Mucosa of descending colon (tissue), 3 donors: ENCODE measurements around the gene RNH1. TPM values are rescaled to one million over a fixed set of nuclear protein-coding genes. Genes with fewer than 3 reads are reported as not detected.

ENCODE experiments used
- ATAC-seq: fragments of 200-7000 bp; cut with Tn5 transposase; one replicate; pipeline ENCODE4 v1.9.1; 2020; ENCODE audit warnings: mild to moderate bottlenecking, moderate library complexity
- DNase-seq, 3 donors: peaks; one replicate each; pipeline ENCODE4 v3.0.0-alpha.2; 2020
- H3K36me3 ChIP-seq: fragments of 200-600 bp; one replicate; pipeline ENCODE4 v1.8.0; 2021; ENCODE audit warnings: low read depth, mild to moderate bottlenecking
- H3K4me1 ChIP-seq: fragments of 200-600 bp; one replicate; pipeline ENCODE4 v1.8.0; 2021; ENCODE audit warnings: low read depth, mild to moderate bottlenecking
- H3K4me3 ChIP-seq: fragments of 200-600 bp; one replicate; pipeline ENCODE4 v1.8.0; 2021; ENCODE audit warnings: mild to moderate bottlenecking
- H3K9me3 ChIP-seq: fragments of 200-600 bp; one replicate; pipeline ENCODE4 v1.8.0; 2021; ENCODE audit warnings: mild to moderate bottlenecking
- intact Hi-C, 2 donors: fragments of 100-400 bp; cut with DNase I in 1 of 2; cut with micrococcal nuclease in 1 of 2; formaldehyde crosslinking; loops; one replicate each; pipeline versions ENCODE4 v1.11.0 to v1.11.1; 2022; cut with DNase I, micrococcal nuclease
- total RNA-seq, 3 donors: library from RNA; stranded (reverse); fragmentation: NEBNext Ultra II Directional in 2 of 3; extraction: Animal tissue kit (Norgen Biotek cat#: 25700) in 2 of 3; gene quantifications; one replicate each; pipeline versions ENCODE4 v1.2.1 to v1.2.4, GENCODE V29; 2021 to 2023
- TF ChIP-seq, protein P1 (sequence below): fragments of 200-600 bp; IDR thresholded peaks from one replicate; pipeline ENCODE4 v1.8.0; 2022; ENCODE audit warnings: antibody characterized with exemption, mild to moderate bottlenecking
- donor health status: DM: no; HTN: no; CAD: no; lungs with moderate emphysema.
- donor health status: DM: no; HTN: no; CAD: no.
- donor health status: DM: no; HTN: yes; CAD: no.

Gene RNH1
- total RNA-seq, 3 donors from 2014 or later = 108 to 127 (median 118) TPM

DNA sequence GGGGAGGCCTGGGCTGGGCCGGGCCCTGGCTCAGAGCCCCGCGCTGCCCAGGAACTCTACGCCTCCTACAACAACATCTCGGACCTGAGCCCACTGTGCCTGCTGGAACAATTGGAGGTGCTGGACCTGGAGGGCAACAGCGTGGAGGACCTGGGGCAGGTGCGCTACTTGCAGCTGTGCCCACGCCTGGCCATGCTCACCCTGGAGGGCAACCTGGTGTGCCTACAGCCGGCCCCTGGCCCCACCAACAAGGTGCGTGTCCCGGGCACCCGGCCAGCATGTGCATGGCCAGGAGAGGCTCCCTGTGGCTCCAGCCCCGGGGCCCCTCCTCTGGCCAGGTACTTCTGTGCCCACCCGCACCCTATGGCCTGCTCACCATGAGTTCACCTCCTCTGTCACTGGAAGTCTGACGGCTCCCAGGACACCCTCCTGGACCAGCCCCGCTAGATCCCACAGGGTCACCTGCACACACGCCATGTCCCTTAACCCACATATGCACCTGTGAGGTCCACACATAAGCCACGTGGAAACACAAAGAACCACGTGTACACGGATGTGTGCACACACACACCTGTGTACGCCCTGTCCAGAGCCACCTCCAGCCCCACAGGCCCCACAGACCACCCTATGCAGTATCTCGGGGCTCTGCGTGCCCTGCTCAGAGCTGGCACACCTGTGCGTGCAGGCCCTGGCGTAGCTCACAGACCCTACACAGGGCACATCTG lies 43.1 kb upstream of the RNH1 start:
- Histone ChIP-seq H3K4me3 (no peak overlapping the region), H3K36me3 (no peaks in the 10 kb centered on the region), H3K9me3 (no peaks in the 10 kb centered on the region), H3K4me1 (peaks cover 12% of the 10 kb centered on the region)
- intact Hi-C loops = loop anchor here (10.0 kb wide), 1 partner anchor 175 kb away; no protein-coding TSS in a partner anchor
- DNase-seq (no peak), ATAC-seq (no peak)
- TF ChIP-seq, protein P1, sequence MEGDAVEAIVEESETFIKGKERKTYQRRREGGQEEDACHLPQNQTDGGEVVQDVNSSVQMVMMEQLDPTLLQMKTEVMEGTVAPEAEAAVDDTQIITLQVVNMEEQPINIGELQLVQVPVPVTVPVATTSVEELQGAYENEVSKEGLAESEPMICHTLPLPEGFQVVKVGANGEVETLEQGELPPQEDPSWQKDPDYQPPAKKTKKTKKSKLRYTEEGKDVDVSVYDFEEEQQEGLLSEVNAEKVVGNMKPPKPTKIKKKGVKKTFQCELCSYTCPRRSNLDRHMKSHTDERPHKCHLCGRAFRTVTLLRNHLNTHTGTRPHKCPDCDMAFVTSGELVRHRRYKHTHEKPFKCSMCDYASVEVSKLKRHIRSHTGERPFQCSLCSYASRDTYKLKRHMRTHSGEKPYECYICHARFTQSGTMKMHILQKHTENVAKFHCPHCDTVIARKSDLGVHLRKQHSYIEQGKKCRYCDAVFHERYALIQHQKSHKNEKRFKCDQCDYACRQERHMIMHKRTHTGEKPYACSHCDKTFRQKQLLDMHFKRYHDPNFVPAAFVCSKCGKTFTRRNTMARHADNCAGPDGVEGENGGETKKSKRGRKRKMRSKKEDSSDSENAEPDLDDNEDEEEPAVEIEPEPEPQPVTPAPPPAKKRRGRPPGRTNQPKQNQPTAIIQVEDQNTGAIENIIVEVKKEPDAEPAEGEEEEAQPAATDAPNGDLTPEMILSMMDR = no peak

DNA sequence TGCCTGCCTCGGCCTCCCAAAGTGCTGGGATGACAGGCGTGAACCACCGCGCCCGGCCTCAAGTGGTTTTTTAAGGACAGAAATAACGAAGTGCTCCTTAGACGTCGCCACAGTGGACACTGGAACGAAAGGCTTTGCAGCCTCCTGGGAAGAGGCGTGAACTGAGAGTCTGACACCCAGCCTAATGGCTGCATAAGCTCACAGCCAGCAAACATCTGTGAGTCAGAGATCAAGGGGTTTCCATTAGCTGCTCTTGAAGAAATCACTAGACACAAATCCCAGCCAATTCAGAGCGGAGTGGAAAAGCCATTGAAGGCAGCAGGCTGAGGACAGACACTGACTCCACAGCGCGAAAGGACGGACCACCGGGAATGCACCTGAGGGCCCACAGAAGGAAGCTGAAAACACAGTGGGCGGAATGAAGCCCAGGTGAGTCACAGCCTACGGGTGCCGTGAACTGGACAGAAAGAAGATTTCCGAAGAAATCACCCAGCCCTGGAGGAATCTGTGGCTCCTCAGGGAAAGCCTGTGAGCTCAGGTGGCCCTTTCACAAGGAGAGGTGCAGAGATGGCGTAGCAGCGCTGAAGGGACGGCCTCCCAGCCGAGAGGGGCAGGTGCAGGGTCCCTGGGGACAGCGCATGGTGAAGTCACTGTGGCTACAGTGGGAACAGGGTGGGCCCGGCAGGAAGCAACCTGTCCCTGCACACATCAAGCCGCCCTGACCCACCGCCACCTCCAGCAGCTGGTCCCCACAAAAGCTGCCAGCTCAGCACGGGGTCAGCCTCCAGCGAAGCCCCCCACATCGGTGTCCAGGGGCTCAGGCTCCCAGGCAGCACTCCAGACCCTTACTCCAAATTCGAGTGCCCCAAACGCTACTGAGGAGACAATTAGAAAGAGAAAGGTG lies 41.9 kb upstream of the RNH1 start:
- H3K36me3 ChIP-seq = no peaks in the 10 kb centered on the region
- peak in 2 of 3 donors; percentile 20 to 48 for DNase-seq
- intact Hi-C loops = no loop called here
- no peak for ATAC-seq
- H3K4me1 ChIP-seq = peaks cover 7% of the 10 kb centered on the region
- H3K9me3 ChIP-seq = no peaks in the 10 kb centered on the region
- H3K4me3 ChIP-seq = no peak overlapping the region
- TF ChIP-seq, protein P1 = no peak

DNA sequence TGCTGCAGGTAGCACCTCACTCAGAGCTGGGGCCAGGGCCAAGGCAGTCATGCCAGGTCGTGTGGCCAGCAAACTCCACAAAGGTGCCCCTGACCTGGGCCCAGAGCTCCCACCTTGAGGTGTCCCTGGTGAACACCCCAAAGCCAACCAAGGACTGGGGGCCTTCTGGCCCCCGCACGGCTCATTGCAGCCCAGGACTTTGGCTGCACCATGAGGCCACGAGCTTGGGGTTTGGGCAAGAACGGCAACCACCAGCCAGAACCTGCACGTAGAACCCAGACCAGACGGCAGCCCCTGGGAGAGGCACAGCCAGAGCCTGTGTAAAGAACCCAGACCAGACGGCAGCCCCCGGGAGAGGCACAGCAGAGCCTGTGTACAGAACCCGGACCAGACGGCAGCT lies 38.1 kb upstream of the RNH1 start:
- TF ChIP-seq, protein P1 = no peak
- no peaks in the 10 kb centered on the region for H3K9me3 ChIP-seq
- intact Hi-C loops = no loop called here
- H3K36me3 ChIP-seq = no peaks in the 10 kb centered on the region
- peaks cover 5% of the 10 kb centered on the region for H3K4me1 ChIP-seq
- ATAC-seq (no peak), DNase-seq (peak in 1 of 3 donors; percentile 21)
- no peak overlapping the region for H3K4me3 ChIP-seq

DNA sequence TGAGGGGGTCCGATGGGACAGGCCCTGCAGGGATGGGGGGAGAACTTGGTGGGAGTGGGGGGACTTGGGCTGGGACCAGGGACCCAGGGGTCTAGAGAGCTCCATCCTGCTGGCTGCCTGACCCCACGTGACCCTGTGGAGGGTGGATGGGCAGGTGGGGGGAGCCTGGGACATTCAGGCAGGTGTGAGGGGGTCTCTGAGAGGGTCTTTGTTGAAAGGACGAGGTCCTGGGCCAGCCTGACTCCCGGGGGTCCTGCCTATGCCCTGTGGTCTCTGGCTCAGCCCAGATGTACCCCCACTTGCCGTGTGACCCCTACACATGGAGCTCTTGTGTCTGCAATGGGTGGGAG lies 37.8 kb upstream of the RNH1 start:
- TF ChIP-seq, protein P1 = no peak
- Histone ChIP-seq H3K36me3 (no peaks in the 10 kb centered on the region), H3K9me3 (no peaks in the 10 kb centered on the region), H3K4me3 (no peak overlapping the region), H3K4me1 (peaks cover 5% of the 10 kb centered on the region)
- DNase-seq (peak in 1 of 3 donors; percentile 1), ATAC-seq (no peak)
- intact Hi-C loops = no loop called here

DNA sequence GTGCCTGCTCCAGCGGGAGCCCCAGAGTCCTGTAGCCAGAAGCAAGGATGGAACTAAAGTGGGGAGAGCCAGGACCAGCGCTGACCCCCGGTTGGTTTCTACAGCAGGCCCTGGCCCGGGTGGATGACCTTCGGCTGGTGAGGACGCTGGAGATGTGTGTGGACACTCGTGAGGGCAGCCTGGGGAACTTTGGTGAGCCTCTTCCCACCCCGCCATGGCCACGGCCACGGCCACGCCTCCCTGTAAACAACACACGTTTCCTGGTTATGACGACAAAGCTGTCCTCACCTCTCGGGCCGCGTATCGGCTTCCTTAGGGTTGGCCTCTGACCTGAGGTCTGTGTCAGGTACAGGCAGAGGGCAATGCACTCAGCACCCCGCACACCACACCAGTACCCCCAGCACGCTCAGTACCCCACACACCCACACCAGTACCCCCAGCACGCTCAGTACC lies 34.4 kb upstream of the RNH1 start:
- no peak overlapping the region for H3K4me3 ChIP-seq
- no peaks in the 10 kb centered on the region for H3K36me3 ChIP-seq
- intact Hi-C loops = no loop called here
- peak; percentile 23 to 66 (median 61) for DNase-seq
- peaks cover 14% of the 10 kb centered on the region for H3K4me1 ChIP-seq
- TF ChIP-seq, protein P1 = no peak
- no peak for ATAC-seq
- no peaks in the 10 kb centered on the region for H3K9me3 ChIP-seq
